HG02870 (cell line): ENCODE data around the gene RGL2.
A peak's percentile ranks its signal among the peaks of the same experiment; 100 is the strongest.
"Not testable (repeated sequence)": the region's sequence is repeated elsewhere in the genome, so short reads cannot be mapped to it uniquely, and the experiment has no call there.

ENCODE experiments used
- ATAC-seq: cut with Tn5 transposase; IDR thresholded peaks from one replicate; pipeline ENCODE4 v1.9.1; 2021; ENCODE audit warnings: mild to moderate bottlenecking, moderate library complexity; ENCODE audit not compliant: unreplicated experiment

The RGL2 gene

GRCh38 chr6:33273924-33274902 lies 24.5 kb downstream of the RGL2 start:
- no peak for ATAC-seq

DNA sequence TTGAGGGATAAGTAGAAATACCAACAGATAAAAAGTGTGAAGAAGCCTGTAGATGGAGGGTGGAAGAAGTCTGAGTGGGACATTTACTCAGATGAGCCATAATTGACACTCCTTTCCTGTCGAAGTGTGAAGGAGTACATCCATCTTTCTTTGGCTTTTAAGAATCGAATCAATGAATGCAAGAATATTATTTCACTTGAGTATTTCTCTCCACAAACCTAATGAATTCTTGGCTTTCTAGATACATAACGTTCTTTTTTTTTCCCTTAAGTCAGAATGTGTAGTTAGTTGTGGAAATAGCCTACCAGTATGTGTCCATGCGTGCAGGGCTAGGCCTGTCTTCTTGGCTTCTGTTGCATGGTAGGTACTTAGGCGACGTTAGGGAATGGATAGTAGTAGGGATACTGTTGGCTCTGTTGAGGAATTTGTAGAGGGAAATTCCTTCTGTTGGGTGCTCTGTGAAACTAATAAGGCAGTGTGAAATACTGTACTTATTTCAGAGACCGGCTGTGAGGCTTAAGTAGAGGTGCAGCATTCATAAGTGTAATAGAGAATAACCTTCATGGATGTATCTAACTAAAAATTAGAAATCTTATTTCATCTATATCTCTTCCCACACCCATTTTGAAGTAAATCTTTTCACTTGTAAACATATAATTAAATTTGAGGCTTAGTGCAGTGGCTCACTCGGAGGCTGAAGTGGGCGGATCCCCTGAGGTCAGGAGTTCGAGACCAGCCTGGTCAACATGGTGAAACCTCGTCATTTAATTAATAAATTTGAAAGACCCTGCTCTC lies 25.4 kb downstream of the RGL2 start:
- ATAC-seq = no peak

- ATAC-seq = peak; percentile 2
Measured at GRCh38 chr6:33272275-33273128, 26.2 kb downstream of the RGL2 start.

DNA sequence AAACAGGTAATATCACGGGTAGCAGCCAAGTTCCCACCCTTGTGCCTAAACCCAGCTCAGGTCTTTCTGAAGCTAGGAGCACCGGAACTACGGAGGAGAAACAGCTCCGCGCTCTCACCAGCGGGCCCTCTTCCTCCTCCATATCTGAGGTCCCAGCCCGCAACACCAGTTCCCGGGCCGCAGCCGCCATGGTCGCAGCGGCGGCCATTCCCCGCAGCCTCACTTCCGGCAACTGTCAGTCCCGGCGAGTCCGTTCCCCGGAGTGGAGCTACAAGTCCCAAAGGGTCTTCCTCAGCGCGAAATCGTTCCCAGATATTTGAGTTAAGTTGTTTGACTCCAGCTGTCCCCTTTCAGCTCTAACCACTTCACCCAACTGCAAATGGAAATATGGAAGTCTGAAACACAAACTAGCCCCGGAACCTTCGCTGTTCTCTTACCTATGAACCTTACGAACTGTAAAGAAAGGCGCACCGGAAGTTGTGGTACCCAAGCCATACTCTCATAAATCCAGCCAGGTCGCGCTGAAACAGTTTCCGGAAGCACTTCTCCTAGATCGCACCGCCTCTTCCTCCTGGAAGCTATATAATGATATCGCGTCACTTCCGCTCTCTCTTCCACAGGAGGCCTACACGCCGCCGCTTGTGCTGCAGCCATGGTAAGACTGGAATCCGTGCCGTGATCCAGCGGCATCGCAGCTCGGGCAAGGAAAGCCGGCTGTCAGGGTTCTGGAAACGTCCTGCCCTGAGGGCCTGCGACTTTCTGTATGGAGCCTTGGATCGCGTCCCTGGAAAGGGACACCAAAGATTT lies 27.1 kb downstream of the RGL2 start, which contains the start of the genes RPS18 and VPS52:
Gene RPS18, plus strand, starts transcription at position 608 of the 807 bp plus-strand sequence. Its CDS starts 45 bp downstream, at position 653.
Gene VPS52, minus strand, starts transcription at position 409 of the 807 bp plus-strand sequence. Its CDS starts 201 bp downstream, at position 208.
- ATAC-seq = peak; percentile 82

DNA sequence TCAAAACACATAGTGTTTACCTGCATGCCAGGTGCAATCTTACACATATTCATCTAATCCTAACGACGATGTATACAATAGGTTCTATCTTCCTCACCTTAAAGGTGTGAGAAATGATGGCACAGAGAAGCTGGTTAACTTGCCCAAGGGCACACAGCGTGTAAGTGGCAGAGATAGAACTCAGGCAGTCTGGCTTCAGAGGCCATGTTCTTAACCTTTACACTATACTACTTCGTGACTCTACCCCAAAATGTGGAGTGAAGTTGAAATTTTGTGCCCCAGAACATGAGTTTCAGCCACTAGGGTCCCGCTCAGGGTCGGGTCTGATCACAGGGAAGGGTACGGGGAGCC lies 27.6 kb downstream of the RGL2 start:
- ATAC-seq = no peak

- ATAC-seq = no peak
Measured at GRCh38 chr6:33264015-33264414, 34.7 kb downstream of the RGL2 start.

DNA sequence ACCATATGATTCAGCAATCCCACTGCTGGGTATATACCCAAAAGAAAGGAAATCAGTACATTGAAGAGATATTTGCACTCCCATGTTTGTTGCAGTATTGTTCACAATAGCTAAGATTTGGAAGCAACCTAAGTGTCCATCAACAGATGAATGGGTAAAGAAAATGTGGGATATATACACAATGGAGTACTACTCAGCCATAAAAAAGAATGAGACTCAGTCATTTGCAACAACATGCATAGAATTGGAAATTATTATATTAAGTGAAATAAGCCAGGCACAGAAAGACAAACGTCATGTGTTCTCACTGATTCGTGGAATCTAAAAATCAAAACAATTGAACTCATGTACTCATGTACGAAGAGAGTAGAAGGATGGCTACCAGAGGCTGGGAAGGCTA lies 36.3 kb downstream of the RGL2 start:
- ATAC-seq = not testable (repeated sequence)

GRCh38 chr6:33259032-33259431 lies 39.7 kb downstream of the RGL2 start:
- ATAC-seq = no peak

DNA sequence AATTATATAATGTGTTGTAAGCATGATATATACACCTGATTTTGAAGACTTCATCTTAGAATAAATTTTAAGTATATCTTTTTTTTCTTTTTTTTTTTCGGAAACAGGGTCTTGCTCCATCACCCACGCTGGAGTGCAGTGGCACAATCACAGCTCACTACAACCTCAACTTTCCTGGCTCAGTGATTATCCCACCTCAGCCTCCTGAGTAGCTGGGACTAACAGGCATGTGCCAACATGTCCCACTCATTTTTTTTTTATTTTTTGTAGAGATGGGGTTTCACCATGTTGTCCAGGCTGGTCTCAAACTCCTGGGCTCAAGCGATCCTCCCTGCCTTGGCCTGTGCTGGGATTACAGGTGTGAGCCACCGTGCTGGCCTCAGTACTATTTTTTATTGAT lies 44.2 kb downstream of the RGL2 start:
- no peak for ATAC-seq

- ATAC-seq = no peak
Measured at GRCh38 chr6:33252759-33253158, 46.0 kb downstream of the RGL2 start.

DNA sequence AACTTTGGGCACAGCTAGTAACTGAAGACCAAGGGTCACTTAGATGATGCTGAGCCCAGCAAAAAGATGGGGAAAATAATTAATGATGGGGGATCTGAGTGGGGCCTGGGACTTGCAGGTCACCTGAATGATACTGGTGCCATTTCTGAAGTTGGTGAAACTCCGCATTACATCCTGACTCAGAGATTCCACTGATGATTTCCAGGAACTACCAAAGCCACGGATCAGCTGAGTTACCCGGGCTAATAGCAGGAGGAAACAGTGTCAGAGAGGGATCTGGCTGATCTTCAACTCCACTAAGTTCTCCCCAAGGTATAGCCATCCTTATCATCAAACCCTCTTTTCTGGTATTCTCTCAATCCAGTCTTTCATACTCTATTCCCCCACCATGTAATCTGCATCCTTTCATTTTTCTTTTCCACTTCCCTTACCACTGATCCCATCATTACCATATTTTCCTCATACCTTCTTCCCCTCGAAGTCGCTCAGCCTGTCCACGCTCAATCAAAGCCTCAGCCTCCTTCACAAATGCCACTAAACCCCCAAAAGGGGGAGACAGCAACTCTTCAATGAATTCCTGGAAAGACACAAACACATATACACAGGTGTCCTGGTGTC lies 47.2 kb downstream of the RGL2 start:
- ATAC-seq = no peak

GRCh38 chr6:33250731-33251130 lies 48.0 kb downstream of the RGL2 start:
- ATAC-seq = no peak

DNA sequence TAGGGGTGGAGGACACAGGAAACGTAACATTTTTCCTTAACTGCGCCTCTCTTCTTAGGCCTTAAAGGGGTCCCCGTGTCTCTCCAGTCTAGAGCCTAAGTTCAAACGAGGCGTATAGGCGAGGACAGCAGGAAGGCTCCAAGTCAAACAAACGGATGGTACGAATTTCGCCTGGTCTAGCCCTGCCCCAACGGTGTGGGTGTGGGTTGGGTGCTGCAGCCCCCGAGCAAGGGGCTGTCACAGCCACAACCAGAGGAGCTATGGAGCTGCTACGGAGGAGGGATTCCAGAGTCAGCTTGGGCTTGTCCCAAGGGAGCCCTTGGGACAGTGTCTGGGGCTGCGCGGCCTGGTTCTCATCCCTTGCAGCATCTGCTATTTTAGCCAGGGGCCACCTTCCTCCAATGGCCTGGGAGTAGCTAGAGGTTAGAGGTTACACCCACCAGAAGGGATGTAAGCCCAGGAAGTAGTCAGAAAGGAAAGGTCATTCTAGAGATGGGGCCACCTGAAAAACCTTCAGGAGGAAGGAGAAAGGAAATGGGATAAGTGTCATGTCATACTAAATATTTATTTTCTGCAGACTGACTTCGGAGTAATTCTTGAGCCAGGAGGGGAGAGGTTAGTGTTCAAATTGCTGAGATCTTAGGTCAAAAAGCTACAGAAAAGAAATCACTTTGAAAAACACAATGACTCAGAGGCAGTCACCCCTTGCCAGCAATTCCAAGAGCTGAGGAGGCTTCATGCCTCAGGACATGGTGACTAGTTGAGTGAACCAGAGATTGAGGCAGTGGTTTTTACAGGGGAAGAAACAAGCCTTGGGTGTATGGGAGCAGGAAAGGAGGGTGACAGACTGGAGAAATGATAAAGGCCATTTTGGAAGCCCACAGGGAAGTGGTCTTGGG lies 48.8 kb downstream of the RGL2 start:
- no peak for ATAC-seq

- ATAC-seq = peak; percentile 91
Measured at GRCh38 chr6:33248932-33249731, 49.6 kb downstream of the RGL2 start.

DNA sequence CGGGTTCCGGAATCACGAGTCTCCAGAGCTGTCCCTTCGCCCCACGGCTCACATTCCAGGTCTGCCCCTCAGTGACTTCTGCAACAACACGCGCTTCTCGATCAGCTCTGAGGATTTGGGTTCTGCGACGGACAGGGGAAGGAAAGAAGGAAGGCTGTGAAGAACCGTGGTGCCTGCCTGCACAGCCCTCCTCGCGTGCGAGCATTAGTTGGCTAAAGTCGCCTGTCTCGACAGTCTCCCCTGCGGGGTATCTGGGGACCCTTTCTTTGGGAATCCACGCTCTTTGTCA lies 50.2 kb downstream of the RGL2 start:
- ATAC-seq = no peak

DNA sequence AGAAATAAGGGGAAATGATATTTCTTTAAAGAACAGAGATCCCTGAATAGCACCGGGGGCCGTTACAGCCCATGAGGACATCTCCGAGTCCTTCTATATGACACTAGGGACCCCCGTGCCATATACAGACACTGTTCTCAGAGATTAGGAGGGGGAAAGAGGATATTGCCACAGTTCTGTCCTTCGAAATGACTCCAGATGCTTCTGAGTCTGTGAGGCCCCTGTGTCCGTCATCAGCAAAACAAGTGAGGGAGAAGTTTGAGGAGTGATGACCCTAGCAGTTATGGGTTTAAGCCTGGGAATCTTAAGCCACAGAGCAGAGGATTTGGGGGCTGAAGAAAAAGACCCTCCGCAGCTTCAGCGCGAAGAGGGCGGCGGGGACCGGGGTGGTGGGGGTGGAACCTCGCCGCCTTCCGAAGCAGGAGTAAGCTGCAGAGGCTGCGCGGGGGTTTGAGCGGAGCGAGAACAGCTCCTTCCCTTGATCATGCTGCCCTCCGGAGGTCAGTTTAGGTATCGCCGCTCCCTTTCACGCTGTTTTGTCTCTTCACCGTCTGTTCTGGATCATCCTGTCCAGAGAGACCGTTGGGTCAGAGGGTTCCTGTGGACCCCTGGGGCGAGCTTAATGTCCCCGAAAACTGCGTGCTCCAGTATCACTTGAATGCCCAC lies 50.6 kb downstream of the RGL2 start:
- no peak for ATAC-seq

- ATAC-seq = no peak
Measured at GRCh38 chr6:33243476-33243875, 55.3 kb downstream of the RGL2 start.
